Measurements from ENCODE around the gene RPN2.

Gene RPN2

DNA sequence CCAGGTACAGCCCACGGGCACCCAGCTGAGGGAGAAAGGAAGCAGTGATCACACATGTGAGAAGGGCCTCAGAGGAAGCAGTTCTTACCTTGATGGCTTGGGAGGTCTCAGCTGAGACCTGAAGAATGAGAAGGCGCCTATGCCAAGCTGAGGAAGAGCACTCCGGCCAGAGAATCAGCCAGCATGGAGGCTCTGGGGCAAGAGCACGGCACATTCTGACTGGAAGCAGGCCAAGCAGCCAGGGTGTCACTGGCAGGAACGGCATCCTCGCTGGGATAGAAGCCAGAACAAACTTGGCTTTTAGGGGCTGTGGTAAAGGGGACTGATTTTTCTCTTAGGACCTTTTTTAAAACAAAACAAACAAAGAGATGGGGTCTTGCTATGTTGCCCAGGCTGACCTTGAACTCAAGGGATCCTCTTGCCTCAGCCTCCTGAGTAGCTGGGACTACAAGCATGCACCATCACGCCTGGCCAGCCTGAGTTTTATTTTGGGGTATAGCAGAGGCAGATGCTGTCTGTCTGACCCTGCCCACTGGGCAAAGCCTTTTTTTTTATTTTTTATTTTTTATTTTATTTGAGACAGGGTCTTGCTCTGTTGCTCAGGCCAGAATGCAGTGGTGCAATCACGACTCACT, 64.9 kb downstream of the RPN2 start:
- no peak for DNase-seq

GRCh38 chr20:37244572-37244957, 65.4 kb downstream of the RPN2 start:
- DNase-seq, result no peak

DNA sequence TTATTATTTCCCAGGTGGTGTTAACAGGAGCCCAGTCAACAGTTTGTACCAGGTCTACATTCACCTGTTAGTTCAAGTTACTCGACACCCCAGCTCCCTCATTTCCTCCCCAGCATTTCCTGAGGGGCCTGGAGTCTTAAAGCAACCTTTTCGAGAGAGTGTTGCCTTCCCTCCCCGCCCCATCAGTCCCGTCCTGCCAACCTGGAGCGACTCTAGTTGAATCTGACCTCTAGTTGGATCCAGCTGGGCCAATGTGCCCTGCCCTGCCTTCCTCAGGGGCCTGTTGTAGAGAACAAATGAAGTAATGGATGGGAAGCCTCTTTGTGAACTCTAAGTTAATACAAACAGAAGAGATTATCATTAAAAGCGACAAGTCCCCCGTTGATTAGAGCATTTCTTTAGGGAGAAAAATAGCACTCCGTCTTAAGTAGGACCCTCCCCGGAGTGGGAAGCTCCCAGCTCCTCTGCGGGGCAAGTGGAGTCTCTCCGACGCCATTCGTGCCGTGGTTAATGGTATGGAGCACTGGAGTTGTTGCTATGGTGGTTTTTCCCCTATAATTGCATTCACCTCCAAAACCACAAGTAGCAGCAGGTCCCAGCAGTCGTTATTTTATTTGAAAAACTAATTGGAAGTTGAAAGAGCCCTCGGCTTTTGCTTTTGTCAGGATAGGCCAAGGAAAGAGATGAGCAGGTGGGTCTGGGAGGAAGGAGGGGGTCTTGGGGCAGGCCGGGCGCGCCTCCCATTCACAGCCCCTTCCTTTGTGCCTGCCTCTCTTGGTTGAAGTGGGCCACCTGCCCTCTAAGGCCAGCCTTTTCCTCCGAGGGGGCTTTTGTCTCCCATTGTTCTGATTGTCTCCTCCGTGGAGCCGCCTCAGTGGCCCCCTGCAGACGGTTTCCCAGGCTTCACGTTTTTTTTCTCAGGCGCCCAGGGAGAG, 66.4 kb downstream of the RPN2 start:
- no peak for DNase-seq

GRCh38 chr20:37246736-37247135, 67.6 kb downstream of the RPN2 start:
- DNase-seq, result no peak

- DNase-seq, result no peak
Observed at GRCh38 chr20:37247547-37247946, 68.4 kb downstream of the RPN2 start.

DNA sequence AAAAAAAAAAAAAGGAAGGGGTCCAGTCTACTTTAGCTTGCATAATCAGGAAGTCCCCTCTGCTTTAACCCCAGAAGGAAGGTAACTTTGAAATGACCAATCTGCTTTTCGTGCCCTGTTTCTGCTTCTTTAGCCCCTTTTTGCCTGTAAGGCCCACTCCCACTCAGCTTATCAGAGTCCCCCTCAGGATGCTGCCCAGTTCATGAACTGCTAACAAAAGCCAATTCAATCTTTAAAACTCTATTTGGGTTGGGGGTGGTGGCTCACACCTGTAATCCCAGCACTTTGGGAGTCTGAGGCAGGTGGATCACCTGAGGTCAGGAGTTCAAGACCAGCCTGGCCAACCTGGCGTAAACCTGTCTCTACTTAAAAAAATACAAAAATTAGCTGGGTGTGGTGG, 70.2 kb downstream of the RPN2 start:
- DNase-seq, result no peak

- no peak for DNase-seq
Observed at GRCh38 chr20:37251825-37252477, 72.8 kb downstream of the RPN2 start.

DNA sequence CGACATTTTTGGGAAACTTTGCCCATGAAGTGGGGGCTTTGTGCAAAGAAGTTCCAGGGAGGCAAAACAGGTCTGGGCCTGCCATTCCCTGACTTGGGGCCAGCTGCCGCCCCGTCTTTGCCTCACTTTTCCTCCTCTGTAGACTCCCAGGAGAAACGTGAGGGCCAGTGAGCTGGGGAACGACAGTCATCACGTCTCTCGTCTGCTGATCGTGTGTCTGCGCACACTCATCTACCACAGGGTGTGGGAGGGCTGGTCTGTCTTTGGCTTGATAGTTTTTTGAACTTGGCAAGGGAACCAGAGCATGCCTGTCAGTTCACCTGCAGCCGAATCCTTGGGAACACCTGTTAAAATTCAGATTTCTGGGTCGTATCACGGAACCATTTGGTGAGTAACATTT, 74.0 kb downstream of the RPN2 start:
- DNase-seq, result no peak

GRCh38 chr20:37254114-37254878, 75.2 kb downstream of the RPN2 start:
- no peak for DNase-seq

GRCh38 chr20:37256286-37256685, 77.2 kb downstream of the RPN2 start:
- DNase-seq, result no peak

- no peak for DNase-seq
Observed at GRCh38 chr20:37257530-37257929, 78.4 kb downstream of the RPN2 start.

GRCh38 chr20:37257988-37258387, 78.9 kb downstream of the RPN2 start:
- no peak for DNase-seq

- no peak for DNase-seq
Observed at GRCh38 chr20:37259031-37259430, 79.9 kb downstream of the RPN2 start.

DNA sequence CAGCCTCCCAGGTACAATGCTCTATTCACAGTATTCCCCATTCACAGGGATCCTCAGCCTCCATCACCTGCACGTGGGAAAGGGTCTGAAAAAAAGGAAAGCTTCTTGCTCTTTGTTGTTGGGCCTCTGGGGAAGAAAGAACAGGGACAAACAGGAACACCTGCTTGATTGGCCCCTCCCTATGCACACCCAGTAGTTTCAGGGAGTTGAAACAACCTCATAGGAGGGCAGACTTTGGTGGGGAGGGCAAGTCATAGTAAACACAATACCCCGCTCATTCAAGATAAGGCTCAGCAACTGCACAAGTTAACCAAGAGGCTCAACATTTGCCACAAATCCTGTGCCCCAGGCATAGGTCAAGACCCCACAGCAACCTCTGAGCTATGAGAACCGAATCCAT, 80.7 kb downstream of the RPN2 start:
- DNase-seq, result no peak

DNA sequence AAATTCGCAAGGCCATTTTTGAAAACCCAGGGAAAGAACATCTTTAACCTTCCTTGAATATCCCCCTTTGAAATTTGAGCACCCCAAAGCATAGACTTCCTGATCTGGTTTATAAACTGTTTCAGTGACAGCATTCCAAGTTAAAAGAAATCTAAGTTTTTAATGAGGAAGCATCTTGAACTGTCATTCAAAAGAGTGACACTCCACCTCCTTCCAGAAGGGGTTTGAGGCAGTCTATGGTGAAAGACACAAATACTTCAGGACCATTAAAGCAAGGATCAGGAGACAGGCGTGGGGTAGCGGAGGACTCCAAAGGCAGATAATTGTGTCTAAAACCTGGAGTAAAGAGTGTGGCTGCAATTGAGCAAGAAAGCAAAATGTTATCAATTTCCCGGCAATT, 81.8 kb downstream of the RPN2 start:
- DNase-seq, result no peak

DNA sequence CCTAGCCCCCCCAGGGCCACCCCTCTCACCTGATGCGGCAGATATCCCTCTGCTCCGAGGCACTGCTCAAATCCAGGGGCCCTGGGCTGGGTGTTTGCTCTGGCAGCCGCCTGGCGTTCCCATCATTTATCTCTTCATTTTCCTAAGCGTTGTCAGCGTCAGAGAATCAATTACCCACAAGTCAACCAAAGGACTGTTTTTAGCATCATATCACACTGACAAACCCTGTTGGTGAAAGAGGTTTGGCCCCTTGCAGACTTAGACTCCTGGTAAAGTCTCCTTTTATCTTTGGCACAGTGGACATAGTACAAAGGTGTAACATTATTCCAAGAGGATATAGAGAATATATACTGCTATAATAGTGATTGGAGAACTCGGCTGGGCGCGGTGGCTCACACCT, 82.6 kb downstream of the RPN2 start, which contains the start of gene GHRH:
Gene GHRH, minus strand, starts transcription at position 101 of the 400 bp plus-strand sequence. CDS start 4,925 bp downstream, outside the sequence.
- no peak for DNase-seq

DNA sequence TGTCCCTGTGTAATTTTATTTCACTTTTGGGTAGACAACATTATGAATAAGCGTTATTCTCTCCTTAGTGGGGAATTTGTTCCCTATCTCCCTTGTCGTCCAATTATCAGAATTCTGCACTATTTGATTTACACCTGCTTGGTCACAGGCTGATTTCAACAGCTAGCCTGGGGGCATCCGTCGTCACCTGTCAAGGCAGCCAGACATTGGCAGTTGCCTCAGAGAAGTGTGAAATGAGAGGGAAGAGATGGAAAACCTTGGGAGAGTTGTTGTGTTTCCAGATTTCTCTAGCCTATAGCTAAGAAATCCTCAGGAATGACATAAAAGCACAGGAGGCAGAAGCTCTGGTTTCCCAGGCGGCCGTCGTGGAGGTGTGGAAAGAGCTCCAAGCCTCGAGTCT, 83.4 kb downstream of the RPN2 start:
- DNase-seq, result no peak

GRCh38 chr20:37263686-37264085, 84.6 kb downstream of the RPN2 start:
- no peak for DNase-seq

DNA sequence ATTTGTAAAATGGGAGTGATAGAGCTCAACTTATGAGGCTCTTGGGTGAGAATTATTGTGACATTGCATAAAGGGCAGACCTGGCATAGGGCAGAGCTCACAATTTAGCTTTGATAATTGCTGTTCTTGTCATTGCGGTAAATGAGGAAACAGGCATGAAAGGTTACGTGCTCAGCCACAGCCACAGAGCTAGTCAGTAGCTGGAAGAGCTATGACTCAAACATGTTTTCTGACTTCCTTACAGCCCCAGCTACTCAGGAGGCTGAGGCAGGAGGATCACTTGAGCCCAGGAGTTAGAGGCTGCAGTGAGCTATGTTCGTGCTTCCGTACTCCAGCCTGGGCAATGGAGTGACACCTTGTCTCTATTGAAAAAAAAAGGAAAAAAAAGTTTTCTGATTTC, 86.0 kb downstream of the RPN2 start:
- no peak for DNase-seq

DNA sequence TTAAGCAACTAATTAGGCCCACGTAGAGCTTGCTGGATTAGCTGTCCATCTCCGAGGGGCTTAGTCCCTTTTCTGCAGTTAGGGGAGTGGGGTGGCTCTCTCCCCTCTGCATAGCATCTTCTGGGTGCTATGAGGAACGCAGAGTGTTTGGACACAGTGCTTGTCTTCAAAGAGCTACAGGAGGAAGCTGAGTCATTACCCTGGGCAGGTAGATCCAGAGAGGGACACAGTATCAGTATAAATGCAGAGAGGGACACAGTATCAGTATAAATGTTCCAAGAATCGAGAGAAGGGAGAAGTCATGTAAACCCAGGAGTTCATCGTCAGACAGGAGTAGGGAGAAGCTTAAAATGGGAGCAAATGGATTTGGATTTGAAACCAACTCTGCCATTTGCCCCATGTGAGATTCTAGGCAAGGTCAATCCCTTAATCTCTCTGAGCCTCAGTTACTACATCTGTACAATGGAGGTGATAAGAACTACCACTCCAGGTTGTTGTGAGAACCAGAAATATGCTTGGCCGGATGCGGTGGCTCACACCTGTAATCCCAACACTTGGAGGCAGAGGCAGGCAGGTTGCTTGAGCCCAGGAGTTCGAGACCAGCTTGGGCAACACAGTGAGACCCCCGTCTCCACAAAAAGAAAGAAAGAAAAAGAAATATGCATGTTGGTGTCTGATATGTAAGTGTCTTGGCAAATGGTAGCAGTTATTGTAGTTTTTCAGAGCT, 88.0 kb downstream of the RPN2 start:
- DNase-seq, result no peak

GRCh38 chr20:37267667-37268313, 88.7 kb downstream of the RPN2 start:
- DNase-seq, result no peak

Data from CD4-positive, alpha-beta T cell treated with Interleukin-21 for 1 hour (primary cell).